Measurements from ENCODE around the gene NEURL2.

Gene NEURL2

DNA sequence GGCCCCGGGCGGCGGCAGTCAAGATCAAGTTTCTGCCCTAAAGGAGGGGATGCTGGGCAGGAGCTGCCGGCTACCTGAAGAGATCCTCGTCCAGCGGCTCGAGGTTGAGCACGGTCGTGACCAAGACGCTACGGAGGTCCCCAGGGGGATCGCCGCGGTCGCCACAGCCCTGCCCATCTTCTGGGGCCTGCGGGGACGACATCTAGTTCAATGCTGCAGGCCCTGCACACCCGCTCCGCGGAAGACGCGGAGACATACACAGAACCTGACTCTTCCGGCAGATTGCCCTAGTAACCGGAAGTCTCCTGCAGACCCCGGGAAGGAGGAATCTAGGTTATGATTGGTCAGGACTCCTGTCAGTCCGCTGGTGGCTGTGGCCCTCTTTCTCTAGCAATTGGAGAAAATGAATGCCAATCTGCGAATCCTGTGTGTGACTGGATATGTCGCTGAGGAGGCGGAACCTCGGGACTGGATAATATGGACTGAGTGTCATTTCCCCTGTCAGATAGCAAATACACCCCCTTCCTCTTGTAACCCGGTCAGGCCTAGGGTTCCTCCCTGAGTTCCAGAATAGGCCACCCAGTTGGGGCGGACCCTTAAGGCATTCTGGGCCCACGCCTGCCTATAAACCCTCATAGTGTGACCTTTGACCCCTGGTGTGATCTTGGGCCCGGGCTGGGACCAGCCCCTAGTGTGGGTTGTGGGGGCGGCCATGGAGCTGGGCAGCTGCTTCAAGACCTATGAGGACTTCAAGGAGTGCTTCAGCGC is 33.7 kb downstream of the NEURL2 start, which contains the start of the genes ACOT8 and ZSWIM3:
Gene ACOT8 (minus strand): TSS at position 279 of the 768 bp plus-strand sequence. CDS start 77 bp downstream, at position 202.
Gene ZSWIM3 (plus strand): TSS at position 501 of the 768 bp plus-strand sequence. CDS start 212 bp downstream, at position 713.
- TF ChIP-seq, protein P1, sequence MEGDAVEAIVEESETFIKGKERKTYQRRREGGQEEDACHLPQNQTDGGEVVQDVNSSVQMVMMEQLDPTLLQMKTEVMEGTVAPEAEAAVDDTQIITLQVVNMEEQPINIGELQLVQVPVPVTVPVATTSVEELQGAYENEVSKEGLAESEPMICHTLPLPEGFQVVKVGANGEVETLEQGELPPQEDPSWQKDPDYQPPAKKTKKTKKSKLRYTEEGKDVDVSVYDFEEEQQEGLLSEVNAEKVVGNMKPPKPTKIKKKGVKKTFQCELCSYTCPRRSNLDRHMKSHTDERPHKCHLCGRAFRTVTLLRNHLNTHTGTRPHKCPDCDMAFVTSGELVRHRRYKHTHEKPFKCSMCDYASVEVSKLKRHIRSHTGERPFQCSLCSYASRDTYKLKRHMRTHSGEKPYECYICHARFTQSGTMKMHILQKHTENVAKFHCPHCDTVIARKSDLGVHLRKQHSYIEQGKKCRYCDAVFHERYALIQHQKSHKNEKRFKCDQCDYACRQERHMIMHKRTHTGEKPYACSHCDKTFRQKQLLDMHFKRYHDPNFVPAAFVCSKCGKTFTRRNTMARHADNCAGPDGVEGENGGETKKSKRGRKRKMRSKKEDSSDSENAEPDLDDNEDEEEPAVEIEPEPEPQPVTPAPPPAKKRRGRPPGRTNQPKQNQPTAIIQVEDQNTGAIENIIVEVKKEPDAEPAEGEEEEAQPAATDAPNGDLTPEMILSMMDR (conservative IDR thresholded peaks at IDR 0.05; ENCODE audit: low read depth, low read length): no peak
- H3K4me3 ChIP-seq (ENCODE audit: low read length): peak within 1 kb of the TSS; percentile 88
- peak; percentile 100 for DNase-seq (ENCODE audit: low read depth)

DNA sequence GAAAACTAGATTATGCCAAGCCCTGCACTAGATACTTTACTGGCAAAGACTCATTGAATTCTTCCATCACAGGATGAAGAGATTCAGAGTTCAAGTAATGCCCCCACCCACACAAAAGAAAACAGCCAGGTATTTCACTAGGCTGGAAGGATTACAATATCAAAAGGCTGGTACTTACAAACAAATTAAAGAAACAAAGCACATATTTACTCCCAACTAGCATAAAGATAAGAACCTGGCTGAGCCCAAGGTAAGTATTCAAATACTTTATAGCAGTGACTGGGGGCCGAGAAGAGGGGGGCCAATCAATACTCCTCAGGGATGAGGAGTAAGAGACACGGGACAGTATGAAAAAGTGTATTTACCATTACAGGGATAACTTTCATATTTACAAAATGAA is 37.5 kb downstream of the NEURL2 start:
- TF ChIP-seq, protein P1 (conservative IDR thresholded peaks at IDR 0.05; ENCODE audit: low read depth, low read length): no peak
- H3K4me3 ChIP-seq (ENCODE audit: low read length): no peak overlapping the region
- DNase-seq (ENCODE audit: low read depth): no peak

DNA sequence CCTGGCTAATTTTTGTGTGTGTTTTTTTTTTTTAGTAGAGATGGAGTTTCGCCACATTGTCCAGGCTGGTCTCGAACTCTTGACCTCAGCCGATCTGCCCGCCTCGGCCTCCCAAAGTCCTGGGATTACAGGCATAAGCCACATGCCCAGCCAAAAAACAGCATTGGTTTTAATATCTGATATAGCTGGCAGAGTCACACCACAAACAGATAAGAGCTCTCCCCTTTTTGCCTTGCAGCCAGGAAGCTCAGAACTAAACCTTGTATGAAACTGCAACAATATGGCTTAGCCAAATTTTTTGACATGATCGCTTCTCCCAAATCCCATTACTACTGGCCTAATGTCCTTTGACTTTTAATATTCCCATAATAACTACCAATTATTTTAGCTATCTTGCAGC is 38.7 kb downstream of the NEURL2 start:
- no peak for DNase-seq (ENCODE audit: low read depth)
- TF ChIP-seq, protein P1 (conservative IDR thresholded peaks at IDR 0.05; ENCODE audit: low read depth, low read length): no peak
- H3K4me3 ChIP-seq (ENCODE audit: low read length): no peak overlapping the region

DNA sequence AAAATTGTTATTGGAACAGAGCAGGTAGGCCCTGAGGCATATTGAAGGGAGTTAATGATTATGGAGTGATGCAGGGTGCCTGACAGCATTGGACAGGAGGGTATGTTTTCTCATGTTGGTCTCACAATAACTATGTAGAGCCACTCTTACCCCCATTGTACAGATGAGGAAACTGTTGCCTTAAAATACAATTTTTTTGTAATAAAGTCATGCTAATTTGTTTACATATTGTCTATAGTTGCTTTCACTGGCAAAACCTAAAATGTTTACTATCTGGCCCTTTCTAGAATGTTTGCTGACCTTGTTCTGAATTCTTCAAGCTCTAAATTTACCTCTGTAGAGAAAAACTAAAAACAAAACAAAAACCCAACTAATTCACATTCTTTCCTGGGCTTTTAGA is 39.5 kb downstream of the NEURL2 start:
- DNase-seq (ENCODE audit: low read depth): no peak
- TF ChIP-seq, protein P1 (conservative IDR thresholded peaks at IDR 0.05; ENCODE audit: low read depth, low read length): no peak
- no peak overlapping the region for H3K4me3 ChIP-seq (ENCODE audit: low read length)

DNA sequence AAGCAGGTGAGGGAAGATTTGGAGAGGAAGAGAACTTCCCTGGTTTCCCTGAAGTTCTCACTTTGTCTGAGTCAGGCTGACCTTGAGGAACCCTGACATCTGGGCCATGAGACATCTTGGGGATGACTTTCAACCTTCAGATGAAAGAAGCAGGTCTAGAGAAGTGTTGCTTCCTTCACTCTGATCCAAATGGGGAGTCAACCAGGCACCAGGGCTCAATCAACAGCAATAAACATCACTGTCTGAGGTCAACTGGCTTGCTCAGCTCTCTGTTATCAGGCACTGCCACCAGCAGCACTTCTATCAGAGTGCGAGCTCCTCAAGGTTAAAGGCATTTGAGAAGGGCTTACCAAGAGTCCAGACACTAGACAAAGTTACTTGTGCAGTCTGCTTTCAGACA is 40.1 kb downstream of the NEURL2 start:
- H3K4me3 ChIP-seq (ENCODE audit: low read length): no peak overlapping the region
- TF ChIP-seq, protein P1 (conservative IDR thresholded peaks at IDR 0.05; ENCODE audit: low read depth, low read length): no peak
- DNase-seq (ENCODE audit: low read depth): no peak

DNA sequence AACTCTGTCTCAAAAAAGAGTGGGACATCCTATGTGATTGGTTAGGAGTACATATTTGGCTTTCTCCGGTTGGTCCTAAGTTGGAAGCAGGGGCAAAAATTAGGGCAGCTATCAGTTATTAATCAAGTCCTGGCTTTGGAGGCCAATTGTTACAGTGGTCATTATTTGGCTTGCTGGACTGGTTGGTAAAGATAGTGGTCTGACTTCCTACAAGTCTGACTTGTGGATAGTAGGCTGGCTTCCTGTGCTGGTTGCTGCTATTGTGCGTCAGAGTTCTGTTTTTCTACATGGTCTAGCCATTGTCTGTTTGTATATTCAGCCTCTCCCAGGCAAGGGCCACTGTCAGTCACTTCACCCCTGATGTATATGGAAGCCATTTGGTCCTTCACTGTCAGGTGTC is 40.8 kb downstream of the NEURL2 start:
- TF ChIP-seq, protein P1 (conservative IDR thresholded peaks at IDR 0.05; ENCODE audit: low read depth, low read length): no peak
- no peak overlapping the region for H3K4me3 ChIP-seq (ENCODE audit: low read length)
- DNase-seq (ENCODE audit: low read depth): no peak
